Astrocyte (in vitro differentiated cells and primary cell): Measurements from ENCODE around the gene UCHL1. TPM values are rescaled to one million over a fixed set of nuclear protein-coding genes. Genes with fewer than 3 reads are reported as not detected.

Experiments
- DNase-seq: peaks from one replicate; pipeline ENCODE4 v3.0.0-alpha.2; 2010; ENCODE audit warnings: low read depth
- FAIRE-seq: peaks from 2 replicates; lab custom pipeline; 2011; peaks lifted over from hg19 to GRCh38; lab: Jason Lieb, UNC
- H2AFZ ChIP-seq: 2 replicates; pipeline ENCODE4 v1.6.0; 2012; ENCODE audit warnings: low read depth, low read length, inconsistent platforms
- H3K27ac ChIP-seq: 2 replicates; pipeline ENCODE4 v1.5.1; 2011; ENCODE audit warnings: low read depth, low read length, inconsistent platforms
- H3K27me3 ChIP-seq: 2 replicates; pipeline ENCODE4 v1.6.0; 2011; ENCODE audit warnings: low read length, inconsistent platforms; ENCODE audit not compliant: insufficient read depth
- H3K36me3 ChIP-seq: 2 replicates; pipeline ENCODE4 v1.5.1; 2011; ENCODE audit warnings: low read length, inconsistent platforms; ENCODE audit not compliant: insufficient read depth
- H3K4me1 ChIP-seq: 2 replicates; pipeline ENCODE4 v1.5.1; 2011; ENCODE audit warnings: low read length, inconsistent platforms; ENCODE audit not compliant: insufficient read depth
- H3K4me2 ChIP-seq: 2 replicates; pipeline ENCODE4 v1.6.0; 2012; ENCODE audit warnings: low read length, inconsistent platforms
- H3K4me3 ChIP-seq: 2 replicates; pipeline ENCODE4 v1.5.1; 2011; ENCODE audit warnings: low read depth, mild to moderate bottlenecking, low read length, inconsistent platforms; ENCODE audit not compliant: insufficient read depth
- H3K79me2 ChIP-seq: 2 replicates; pipeline ENCODE4 v1.6.0; 2012; ENCODE audit warnings: mild to moderate bottlenecking, low read length, inconsistent platforms; ENCODE audit not compliant: insufficient read depth
- H3K9ac ChIP-seq: 2 replicates; pipeline ENCODE4 v1.6.0; 2012; ENCODE audit warnings: mild to moderate bottlenecking, low read length, inconsistent platforms
- H3K9me3 ChIP-seq: 2 replicates; pipeline ENCODE4 v1.5.1; 2012; ENCODE audit warnings: low read depth, mild to moderate bottlenecking, low read length, inconsistent platforms; ENCODE audit not compliant: insufficient read depth
- H4K20me1 ChIP-seq: 2 replicates; pipeline ENCODE4 v1.6.0; 2012; ENCODE audit warnings: low read length, inconsistent platforms; ENCODE audit not compliant: insufficient read depth
- H3K27ac Mint-ChIP-seq: one replicate; pipeline ENCODE4 v1.8.0; 2021; ENCODE audit warnings: mild to moderate bottlenecking, mixed read lengths; ENCODE audit not compliant: unreplicated experiment
- H3K27me3 Mint-ChIP-seq: one replicate; pipeline ENCODE4 v1.8.0; 2021; ENCODE audit warnings: low read depth, mixed read lengths; ENCODE audit not compliant: unreplicated experiment
- H3K36me3 Mint-ChIP-seq: one replicate; pipeline ENCODE4 v1.8.0; 2021; ENCODE audit warnings: low read depth, mixed read lengths; ENCODE audit not compliant: unreplicated experiment
- H3K4me1 Mint-ChIP-seq: one replicate; pipeline ENCODE4 v1.8.0; 2021; ENCODE audit warnings: low read depth, mixed read lengths; ENCODE audit not compliant: unreplicated experiment
- H3K4me3 Mint-ChIP-seq: one replicate; pipeline ENCODE4 v1.8.0; 2021; ENCODE audit warnings: mild to moderate bottlenecking, moderate library complexity, mixed read lengths; ENCODE audit not compliant: unreplicated experiment
- H3K9me3 Mint-ChIP-seq: one replicate; pipeline ENCODE4 v1.8.0; 2021; ENCODE audit warnings: mild to moderate bottlenecking, mixed read lengths; ENCODE audit not compliant: unreplicated experiment
- EZH2 ChIP-seq: IDR thresholded peaks from 2 replicates; pipeline ENCODE4 v1.6.1; 2012; ENCODE audit warnings: mild to moderate bottlenecking, low read length, inconsistent platforms; ENCODE audit not compliant: insufficient read depth
- total RNA-seq: library from RNA; stranded (reverse); gene quantifications from 2 replicates; pipeline ENCODE4 v1.2.1, GENCODE V29; 2021
- TF ChIP-seq, protein P1 (sequence below): IDR thresholded peaks from 2 replicates; pipeline ENCODE4 v1.5.1; 2011; ENCODE audit warnings: low read depth, mild to moderate bottlenecking, inconsistent platforms, low read length, moderate library complexity; ENCODE audit not compliant: insufficient read depth

Gene UCHL1
- total RNA-seq, 1 donor from 2014 or later, result 1,154 TPM

- Histone ChIP-seq H3K27me3 (no peaks in the 10 kb centered on the region), H3K27ac (no peak overlapping the region), H3K4me2 (no peak overlapping the region), H2AFZ (no peak overlapping the region), H3K4me1 (no peaks in the 10 kb centered on the region), H3K9me3 (no peaks in the 10 kb centered on the region), H3K36me3 (no peaks in the 10 kb centered on the region), H4K20me1 (no peaks in the 10 kb centered on the region), H3K9ac (no peak overlapping the region), H3K4me3 (no peak overlapping the region), H3K79me2 (no peaks in the 10 kb centered on the region)
- no peak for DNase-seq
- Mint-ChIP-seq H3K27me3 (no peaks in the 10 kb centered on the region), H3K36me3 (no peaks in the 10 kb centered on the region), H3K9me3 (peaks cover 2% of the 10 kb centered on the region), H3K4me3 (no peak overlapping the region), H3K27ac (no peak overlapping the region), H3K4me1 (no peaks in the 10 kb centered on the region)
- FAIRE-seq, result no peak
- TF ChIP-seq, protein P1, sequence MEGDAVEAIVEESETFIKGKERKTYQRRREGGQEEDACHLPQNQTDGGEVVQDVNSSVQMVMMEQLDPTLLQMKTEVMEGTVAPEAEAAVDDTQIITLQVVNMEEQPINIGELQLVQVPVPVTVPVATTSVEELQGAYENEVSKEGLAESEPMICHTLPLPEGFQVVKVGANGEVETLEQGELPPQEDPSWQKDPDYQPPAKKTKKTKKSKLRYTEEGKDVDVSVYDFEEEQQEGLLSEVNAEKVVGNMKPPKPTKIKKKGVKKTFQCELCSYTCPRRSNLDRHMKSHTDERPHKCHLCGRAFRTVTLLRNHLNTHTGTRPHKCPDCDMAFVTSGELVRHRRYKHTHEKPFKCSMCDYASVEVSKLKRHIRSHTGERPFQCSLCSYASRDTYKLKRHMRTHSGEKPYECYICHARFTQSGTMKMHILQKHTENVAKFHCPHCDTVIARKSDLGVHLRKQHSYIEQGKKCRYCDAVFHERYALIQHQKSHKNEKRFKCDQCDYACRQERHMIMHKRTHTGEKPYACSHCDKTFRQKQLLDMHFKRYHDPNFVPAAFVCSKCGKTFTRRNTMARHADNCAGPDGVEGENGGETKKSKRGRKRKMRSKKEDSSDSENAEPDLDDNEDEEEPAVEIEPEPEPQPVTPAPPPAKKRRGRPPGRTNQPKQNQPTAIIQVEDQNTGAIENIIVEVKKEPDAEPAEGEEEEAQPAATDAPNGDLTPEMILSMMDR, result no peak
- TF ChIP-seq EZH2, result no peak
Measured at GRCh38 chr4:41236508-41236907, 20.2 kb upstream of the UCHL1 start.

DNA sequence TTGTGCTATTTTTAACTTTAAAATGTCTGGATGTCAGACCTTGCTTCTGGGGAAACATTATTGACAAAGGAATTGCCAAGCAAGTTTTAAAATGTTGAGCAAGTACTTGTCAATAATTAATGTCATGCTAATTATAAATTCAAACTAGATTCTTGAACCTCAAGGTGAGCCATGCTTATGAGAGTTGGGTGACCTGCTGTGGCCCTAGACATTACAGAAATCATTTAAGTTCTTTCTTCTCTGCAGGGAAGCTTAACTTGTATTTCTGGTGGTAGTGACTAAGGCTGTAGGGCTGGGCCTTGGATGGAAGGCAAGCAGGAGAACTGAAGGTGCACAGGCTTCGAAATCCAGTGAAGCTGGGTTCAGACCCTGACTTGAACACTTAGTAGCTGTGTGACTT lies 14.8 kb upstream of the UCHL1 start:
- TF ChIP-seq, protein P1, result no peak
- TF ChIP-seq EZH2, result no peak
- Histone ChIP-seq H3K4me3 (no peak overlapping the region), H3K9me3 (no peaks in the 10 kb centered on the region), H2AFZ (no peak overlapping the region), H3K27me3 (peaks cover 9% of the 10 kb centered on the region), H3K36me3 (no peaks in the 10 kb centered on the region), H3K27ac (no peak overlapping the region), H3K4me2 (no peak overlapping the region), H3K9ac (no peak overlapping the region), H4K20me1 (no peaks in the 10 kb centered on the region), H3K79me2 (no peaks in the 10 kb centered on the region), H3K4me1 (no peaks in the 10 kb centered on the region)
- DNase-seq (no peak), FAIRE-seq (no peak)
- peaks cover 4% of the 10 kb centered on the region for H3K27me3 Mint-ChIP-seq
- no peak overlapping the region for H3K27ac Mint-ChIP-seq
- H3K4me1 Mint-ChIP-seq, result no peaks in the 10 kb centered on the region
- no peaks in the 10 kb centered on the region for H3K36me3 Mint-ChIP-seq
- no peak overlapping the region for H3K4me3 Mint-ChIP-seq
- H3K9me3 Mint-ChIP-seq, result no peaks in the 10 kb centered on the region

DNA sequence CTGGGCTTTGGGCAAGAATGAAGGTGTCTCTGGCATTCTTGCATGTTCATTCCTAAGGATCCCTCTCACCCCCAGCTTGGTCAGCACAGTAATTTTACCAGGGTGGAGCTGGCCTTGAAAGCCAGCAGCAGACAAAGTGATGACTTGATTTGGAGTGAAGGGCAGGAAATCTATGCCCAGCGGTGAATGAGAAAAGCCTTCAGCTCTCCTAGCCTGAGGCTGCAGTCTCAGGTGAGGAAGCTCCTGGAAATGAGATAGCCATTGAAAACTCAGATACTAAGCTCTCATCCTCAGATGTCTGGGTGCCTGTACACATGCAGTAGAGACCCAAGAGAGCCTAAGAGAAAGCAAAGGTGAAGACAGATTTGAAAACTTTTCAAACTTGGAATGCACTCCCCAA lies 10.7 kb upstream of the UCHL1 start:
- no peak for TF ChIP-seq EZH2
- TF ChIP-seq, protein P1, result no peak
- H3K79me2 ChIP-seq, result no peaks in the 10 kb centered on the region
- no peaks in the 10 kb centered on the region for H3K9me3 Mint-ChIP-seq

More for the DNA sequence above, 10.7 kb upstream of the UCHL1 start:
- Histone ChIP-seq H3K4me2 (no peak overlapping the region), H3K27me3 (peaks cover 9% of the 10 kb centered on the region), H4K20me1 (no peaks in the 10 kb centered on the region), H3K9me3 (no peaks in the 10 kb centered on the region), H3K36me3 (no peaks in the 10 kb centered on the region), H3K4me3 (no peak overlapping the region), H3K27ac (no peak overlapping the region), H2AFZ (no peak overlapping the region), H3K4me1 (no peaks in the 10 kb centered on the region), H3K9ac (no peak overlapping the region)
- Mint-ChIP-seq H3K27me3 (peaks cover 8% of the 10 kb centered on the region), H3K4me3 (no peak overlapping the region), H3K36me3 (no peaks in the 10 kb centered on the region), H3K27ac (no peak overlapping the region), H3K4me1 (no peaks in the 10 kb centered on the region)
- DNase-seq (no peak), FAIRE-seq (no peak)
